Activated T-cell treated with anti-CD3 and anti-CD28 coated beads, Interleukin-2, amount 50 U/mL, for 24 hours (primary cell): ENCODE data around the gene ASB15.
"Not testable (repeated sequence)": the region's sequence is repeated elsewhere in the genome, so short reads cannot be mapped to it uniquely, and the experiment has no call there.

Experiments
- DNase-seq: peaks from one replicate; pipeline ENCODE4 v3.0.0-alpha.2; 2020
- H3K27ac Mint-ChIP-seq: 2 replicates; pipeline ENCODE4 v1.8.0; 2020; ENCODE audit warnings: mild to moderate bottlenecking, mixed read lengths
- H3K27me3 Mint-ChIP-seq: 2 replicates; pipeline ENCODE4 v1.8.0; 2020; ENCODE audit warnings: mixed read lengths
- H3K36me3 Mint-ChIP-seq: 2 replicates; pipeline ENCODE4 v1.8.0; 2020; ENCODE audit warnings: low read depth, mixed read lengths
- H3K4me1 Mint-ChIP-seq: 2 replicates; pipeline ENCODE4 v1.8.0; 2020; ENCODE audit warnings: low read depth, mixed read lengths
- H3K4me3 Mint-ChIP-seq: 2 replicates; pipeline ENCODE4 v1.8.0; 2020; ENCODE audit warnings: mild to moderate bottlenecking, moderate library complexity, mixed read lengths
- H3K9me3 Mint-ChIP-seq: 2 replicates; pipeline ENCODE4 v1.8.0; 2020; ENCODE audit warnings: mixed read lengths

The ASB15 gene

DNA sequence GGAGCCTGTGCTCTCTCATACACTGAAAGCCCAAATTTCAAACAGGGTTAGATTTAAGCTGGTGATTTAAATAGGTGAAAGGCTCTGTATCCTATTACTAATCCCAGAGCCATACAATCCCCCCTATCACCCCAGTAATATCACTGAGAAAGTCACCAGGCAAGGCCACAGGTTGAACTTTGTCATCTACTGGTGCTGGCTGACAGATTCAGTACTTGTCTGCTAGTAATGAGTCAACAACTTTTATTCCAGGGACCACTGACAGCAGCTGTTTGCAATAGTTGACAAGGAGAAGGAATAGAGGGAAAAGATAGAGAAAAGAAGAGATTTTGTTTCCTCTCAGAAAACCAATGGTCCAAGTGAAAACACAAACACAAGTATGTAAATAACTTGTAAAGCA lies 10.4 kb downstream of the ASB15 start:
- DNase-seq: no peak
- Mint-ChIP-seq H3K4me1 (no peaks in the 10 kb centered on the region), H3K27me3 (peaks cover 16% of the 10 kb centered on the region), H3K9me3 (no peaks in the 10 kb centered on the region), H3K4me3 (no peak overlapping the region), H3K27ac (no peak overlapping the region), H3K36me3 (no peaks in the 10 kb centered on the region)

DNA sequence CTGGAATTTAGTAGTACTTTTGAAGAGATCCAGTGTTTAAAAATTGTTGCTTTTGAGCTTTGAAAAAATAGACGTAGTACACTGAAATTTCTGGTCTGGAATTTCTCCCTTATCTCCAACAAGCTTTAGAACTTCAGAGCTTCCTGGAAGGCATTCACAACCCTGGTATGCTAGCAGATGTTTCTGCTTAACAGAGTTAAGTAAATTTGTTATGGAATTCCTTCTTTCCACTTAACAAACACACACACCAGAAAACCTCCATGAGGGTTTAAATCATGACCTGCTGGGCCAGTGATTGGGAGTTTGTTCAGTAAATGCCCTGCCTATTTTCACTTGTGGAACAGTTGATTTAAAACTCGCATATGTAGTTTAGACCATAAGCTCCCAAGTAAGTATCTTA lies 13.7 kb downstream of the ASB15 start:
- no peak overlapping the region for H3K4me3 Mint-ChIP-seq
- no peak for DNase-seq
- no peak overlapping the region for H3K27ac Mint-ChIP-seq
- no peaks in the 10 kb centered on the region for H3K9me3 Mint-ChIP-seq
- no peaks in the 10 kb centered on the region for H3K4me1 Mint-ChIP-seq
- peaks cover 28% of the 10 kb centered on the region for H3K27me3 Mint-ChIP-seq
- H3K36me3 Mint-ChIP-seq: no peaks in the 10 kb centered on the region

GRCh38 chr7:123616223-123616622 lies 14.6 kb downstream of the ASB15 start:
- Mint-ChIP-seq H3K27me3 (peaks cover 24% of the 10 kb centered on the region), H3K4me3 (no peak overlapping the region), H3K36me3 (no peaks in the 10 kb centered on the region), H3K9me3 (no peaks in the 10 kb centered on the region), H3K27ac (no peak overlapping the region), H3K4me1 (no peaks in the 10 kb centered on the region)
- DNase-seq: no peak

DNA sequence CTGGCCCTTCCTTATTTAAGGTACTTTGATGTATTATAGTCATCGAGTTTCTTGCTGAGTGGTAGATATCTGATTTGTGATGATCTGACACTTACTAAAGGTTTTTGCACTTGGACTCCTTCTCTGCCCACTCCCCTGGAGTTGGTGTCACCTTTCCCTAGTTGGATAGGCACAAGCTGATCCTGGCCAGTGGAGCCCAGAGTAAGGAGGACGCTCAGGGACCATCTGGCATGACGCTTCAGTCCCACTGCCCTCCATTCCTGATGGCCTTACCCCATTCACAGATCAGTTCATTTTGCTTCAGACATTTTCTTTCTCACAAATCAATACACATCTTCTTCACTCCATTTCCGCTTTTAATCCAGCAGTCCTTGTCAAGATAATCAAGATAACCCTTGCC lies 20.1 kb downstream of the ASB15 start:
- no peaks in the 10 kb centered on the region for H3K4me1 Mint-ChIP-seq
- H3K4me3 Mint-ChIP-seq: no peak overlapping the region
- H3K36me3 Mint-ChIP-seq: no peaks in the 10 kb centered on the region
- no peak for DNase-seq
- H3K27me3 Mint-ChIP-seq: peaks cover 16% of the 10 kb centered on the region
- no peaks in the 10 kb centered on the region for H3K9me3 Mint-ChIP-seq
- no peak overlapping the region for H3K27ac Mint-ChIP-seq

- no peak for DNase-seq
- H3K27me3 Mint-ChIP-seq: peaks cover 14% of the 10 kb centered on the region
- no peaks in the 10 kb centered on the region for H3K36me3 Mint-ChIP-seq
- H3K27ac Mint-ChIP-seq: no peak overlapping the region
- no peak overlapping the region for H3K4me3 Mint-ChIP-seq
- H3K4me1 Mint-ChIP-seq: no peaks in the 10 kb centered on the region
- H3K9me3 Mint-ChIP-seq: no peaks in the 10 kb centered on the region
These were observed 21.2 kb downstream of the ASB15 start for GRCh38 chr7:123622660-123623386.

DNA sequence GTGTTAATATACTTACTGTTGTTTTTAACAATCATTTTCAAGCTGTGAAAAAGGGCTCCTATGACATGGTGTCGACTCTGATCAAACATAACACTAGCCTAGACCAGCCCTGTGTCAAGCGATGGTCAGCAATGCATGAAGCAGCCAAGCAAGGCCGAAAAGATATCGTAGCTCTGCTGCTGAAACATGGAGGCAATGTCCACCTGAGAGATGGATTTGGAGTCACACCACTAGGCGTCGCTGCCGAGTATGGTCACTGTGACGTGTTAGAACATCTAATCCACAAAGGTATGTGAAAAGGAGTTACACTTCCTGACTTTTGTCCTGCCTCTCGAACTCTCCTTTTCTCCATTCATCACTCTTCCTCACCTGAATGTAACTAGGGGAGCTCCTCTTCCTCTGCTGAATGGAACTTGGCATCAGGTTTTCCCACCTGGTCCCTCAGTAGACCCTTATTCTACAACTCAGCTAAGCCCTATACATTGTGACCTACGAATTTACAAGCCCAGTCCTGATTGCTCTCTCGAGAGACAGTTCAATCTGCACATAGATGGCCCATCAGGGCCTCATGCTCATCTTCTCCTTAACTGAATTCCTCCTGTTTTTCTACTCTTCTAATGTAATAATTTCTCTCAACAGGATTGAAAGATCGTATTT lies 23.0 kb downstream of the ASB15 start:
- Mint-ChIP-seq H3K36me3 (no peaks in the 10 kb centered on the region), H3K4me3 (no peak overlapping the region), H3K4me1 (no peaks in the 10 kb centered on the region), H3K9me3 (no peaks in the 10 kb centered on the region), H3K27ac (no peak overlapping the region), H3K27me3 (peaks cover 5% of the 10 kb centered on the region)
- peak; percentile 73 for DNase-seq

DNA sequence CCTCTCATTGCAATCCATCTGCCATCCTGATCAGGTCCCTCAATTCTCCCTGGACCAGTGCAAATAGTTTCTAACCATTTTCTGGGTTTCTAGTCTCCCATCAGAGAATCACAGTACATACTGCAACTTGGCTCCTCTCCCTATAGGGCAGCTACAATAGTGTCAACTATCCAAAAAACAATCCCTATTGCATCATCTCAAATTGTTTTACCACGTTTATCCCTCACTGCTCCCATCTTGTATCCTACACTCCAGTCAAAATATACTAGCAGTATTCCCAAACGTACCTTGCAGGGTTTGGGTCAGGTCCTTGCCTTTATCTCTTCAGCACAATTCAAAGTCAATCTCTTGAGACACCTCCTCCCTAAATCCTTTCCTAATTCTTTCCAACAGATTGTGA lies 23.6 kb downstream of the ASB15 start:
- no peak overlapping the region for H3K4me3 Mint-ChIP-seq
- H3K27ac Mint-ChIP-seq: no peak overlapping the region
- H3K9me3 Mint-ChIP-seq: no peaks in the 10 kb centered on the region
- no peaks in the 10 kb centered on the region for H3K27me3 Mint-ChIP-seq
- no peaks in the 10 kb centered on the region for H3K4me1 Mint-ChIP-seq
- DNase-seq: no peak
- H3K36me3 Mint-ChIP-seq: no peaks in the 10 kb centered on the region

DNA sequence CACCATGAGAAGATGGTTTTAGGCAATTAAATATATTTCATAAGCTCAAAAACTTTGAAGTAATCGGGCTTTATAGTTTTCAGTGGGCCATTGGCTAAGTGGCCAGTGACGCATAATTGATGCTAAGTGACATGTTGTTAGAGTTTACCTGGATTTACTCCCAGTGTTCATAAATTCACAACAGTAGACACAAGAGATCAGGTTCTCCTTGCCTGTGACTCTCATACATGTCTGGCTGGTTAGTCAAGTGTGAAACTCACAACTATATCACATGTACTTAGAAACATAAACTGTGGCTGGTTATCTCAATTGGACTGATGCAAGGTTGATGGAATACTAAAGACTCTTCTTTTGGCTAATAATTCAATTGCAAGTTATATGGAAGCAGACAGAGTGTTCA lies 26.2 kb downstream of the ASB15 start:
- Mint-ChIP-seq H3K27me3 (peaks cover 6% of the 10 kb centered on the region), H3K4me1 (no peaks in the 10 kb centered on the region), H3K4me3 (no peak overlapping the region), H3K27ac (no peak overlapping the region), H3K36me3 (no peaks in the 10 kb centered on the region), H3K9me3 (no peaks in the 10 kb centered on the region)
- DNase-seq: no peak

DNA sequence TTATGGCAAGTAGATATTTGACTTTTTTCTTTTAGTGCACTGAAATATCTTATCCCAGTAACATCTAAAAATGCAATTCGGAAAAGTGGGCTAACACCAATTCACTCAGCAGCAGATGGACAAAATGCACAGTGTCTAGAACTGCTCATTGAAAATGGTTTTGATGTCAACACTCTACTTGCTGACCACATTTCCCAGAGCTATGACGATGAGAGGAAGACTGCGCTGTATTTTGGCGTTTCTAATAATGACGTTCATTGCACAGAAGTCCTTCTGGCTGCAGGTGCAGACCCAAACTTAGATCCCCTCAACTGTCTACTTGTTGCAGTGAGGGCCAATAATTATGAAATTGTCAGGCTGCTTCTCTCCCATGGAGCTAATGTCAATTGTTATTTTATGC lies 27.2 kb downstream of the ASB15 start:
- H3K4me1 Mint-ChIP-seq: no peaks in the 10 kb centered on the region
- H3K36me3 Mint-ChIP-seq: no peaks in the 10 kb centered on the region
- no peak for DNase-seq
- H3K4me3 Mint-ChIP-seq: no peak overlapping the region
- H3K27ac Mint-ChIP-seq: no peak overlapping the region
- peaks cover 6% of the 10 kb centered on the region for H3K27me3 Mint-ChIP-seq
- no peaks in the 10 kb centered on the region for H3K9me3 Mint-ChIP-seq

DNA sequence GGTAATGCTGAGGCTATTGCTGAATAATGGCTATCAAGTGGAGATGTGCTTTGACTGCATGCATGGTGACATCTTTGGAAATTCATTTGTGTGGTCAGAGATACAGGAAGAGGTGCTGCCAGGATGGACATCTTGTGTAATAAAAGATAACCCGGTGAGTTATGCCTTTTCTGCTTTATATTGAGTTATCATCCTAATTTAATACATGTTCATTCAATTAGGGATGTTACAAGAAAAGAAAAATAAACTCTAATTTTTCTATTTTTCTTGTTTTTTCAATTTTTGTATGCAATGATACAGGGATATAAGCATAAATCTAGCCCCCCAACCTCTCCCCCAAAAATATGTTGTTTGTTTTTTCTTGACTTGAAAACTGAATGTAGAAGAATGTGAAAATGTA lies 27.7 kb downstream of the ASB15 start:
- Mint-ChIP-seq H3K36me3 (no peaks in the 10 kb centered on the region), H3K27me3 (peaks cover 6% of the 10 kb centered on the region), H3K4me1 (no peaks in the 10 kb centered on the region), H3K27ac (no peak overlapping the region), H3K4me3 (no peak overlapping the region), H3K9me3 (no peaks in the 10 kb centered on the region)
- DNase-seq: no peak

- H3K36me3 Mint-ChIP-seq: no peaks in the 10 kb centered on the region
- no peaks in the 10 kb centered on the region for H3K4me1 Mint-ChIP-seq
- no peaks in the 10 kb centered on the region for H3K9me3 Mint-ChIP-seq
- peaks cover 22% of the 10 kb centered on the region for H3K27me3 Mint-ChIP-seq
- H3K4me3 Mint-ChIP-seq: no peak overlapping the region
- H3K27ac Mint-ChIP-seq: no peak overlapping the region
- no peak for DNase-seq
These were observed 31.2 kb downstream of the ASB15 start for GRCh38 chr7:123632808-123633207.

- Mint-ChIP-seq H3K9me3 (no peaks in the 10 kb centered on the region), H3K4me3 (no peak overlapping the region), H3K27me3 (peaks cover 28% of the 10 kb centered on the region), H3K27ac (no peak overlapping the region), H3K36me3 (no peaks in the 10 kb centered on the region), H3K4me1 (no peaks in the 10 kb centered on the region)
- no peak for DNase-seq
These were observed 31.9 kb downstream of the ASB15 start for GRCh38 chr7:123633553-123633952.

- not testable (repeated sequence) for H3K9me3 Mint-ChIP-seq, DNase-seq, H3K4me3 Mint-ChIP-seq, H3K27ac Mint-ChIP-seq, H3K36me3 Mint-ChIP-seq, H3K4me1 Mint-ChIP-seq
- peaks cover 30% of the 10 kb centered on the region for H3K27me3 Mint-ChIP-seq
These were observed 32.5 kb downstream of the ASB15 start for GRCh38 chr7:123634011-123634573.

GRCh38 chr7:123635551-123636359 lies 34.1 kb downstream of the ASB15 start:
- H3K27ac Mint-ChIP-seq: no peak overlapping the region
- H3K36me3 Mint-ChIP-seq: no peaks in the 10 kb centered on the region
- no peak overlapping the region for H3K4me3 Mint-ChIP-seq
- peaks cover 37% of the 10 kb centered on the region for H3K27me3 Mint-ChIP-seq
- no peaks in the 10 kb centered on the region for H3K9me3 Mint-ChIP-seq
- DNase-seq: no peak
- no peaks in the 10 kb centered on the region for H3K4me1 Mint-ChIP-seq

DNA sequence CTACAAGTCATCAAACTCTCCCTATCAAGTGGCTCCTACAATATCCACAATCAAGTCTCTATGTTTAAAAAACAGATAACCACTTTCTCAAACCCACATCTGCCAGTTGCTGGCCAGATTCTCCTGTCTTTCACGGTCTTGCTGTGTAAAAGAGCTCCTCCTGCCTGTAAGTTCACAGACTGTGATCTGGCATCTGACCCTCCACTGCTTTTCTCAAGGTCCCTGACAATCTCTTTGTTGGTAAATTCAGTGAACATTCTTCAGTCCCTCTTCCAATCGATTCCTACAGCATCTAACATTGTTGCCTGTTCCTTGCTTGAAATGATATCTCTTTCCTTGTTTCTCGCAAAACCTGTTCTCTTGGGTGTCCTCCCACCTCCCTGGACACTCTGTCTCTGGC lies 35.6 kb downstream of the ASB15 start:
- H3K27me3 Mint-ChIP-seq: peaks cover 40% of the 10 kb centered on the region
- DNase-seq: no peak
- H3K4me3 Mint-ChIP-seq: no peak overlapping the region

More for the DNA sequence above, 35.6 kb downstream of the ASB15 start:
- H3K4me1 Mint-ChIP-seq: no peaks in the 10 kb centered on the region
- no peaks in the 10 kb centered on the region for H3K36me3 Mint-ChIP-seq
- H3K27ac Mint-ChIP-seq: no peak overlapping the region
- H3K9me3 Mint-ChIP-seq: no peaks in the 10 kb centered on the region
